Mesenchymal stem cell (in vitro differentiated cells and primary cell): ENCODE data around the gene PLBD1.

Experiments used
- DNase-seq: peaks from one replicate; pipeline ENCODE4 v3.0.0-alpha.2; 2013
- H2AFZ ChIP-seq: one replicate; pipeline ENCODE4 v1.6.1; 2013; ENCODE audit warnings: low read depth, mild to moderate bottlenecking, control low read depth, inconsistent platforms, low read length, moderate library complexity
- H2AK5ac ChIP-seq: 2 replicates; pipeline ENCODE4 v1.6.1; 2013; ENCODE audit warnings: low read length, moderate library complexity, mild to moderate bottlenecking, inconsistent platforms; ENCODE audit not compliant: severe bottlenecking
- H2BK120ac ChIP-seq: one replicate; pipeline ENCODE4 v1.6.1; 2013; ENCODE audit warnings: low read depth, mild to moderate bottlenecking, inconsistent platforms, low read length, moderate library complexity
- H2BK12ac ChIP-seq, 2 experiments: one replicate each; pipeline ENCODE4 v1.6.1; 2013; ENCODE audit warnings: inconsistent platforms in 2 of 2, low read length in 2 of 2, mild to moderate bottlenecking in 2 of 2, moderate library complexity in 2 of 2, control low read depth in 1 of 2
- H2BK15ac ChIP-seq: one replicate; pipeline ENCODE4 v1.6.1; 2013; ENCODE audit warnings: mild to moderate bottlenecking, low read depth, inconsistent platforms; ENCODE audit not compliant: poor library complexity, severe bottlenecking
- H2BK5ac ChIP-seq: 2 replicates; pipeline ENCODE4 v1.6.1; 2013; ENCODE audit warnings: low read depth, mild to moderate bottlenecking, low read length, control low read depth, inconsistent platforms; ENCODE audit not compliant: poor library complexity, severe bottlenecking
- H3K14ac ChIP-seq, 2 experiments: one replicate each; pipeline ENCODE4 v1.6.1; 2013; ENCODE audit warnings: inconsistent platforms in 2 of 2, low read length in 2 of 2, control low read depth in 1 of 2, mild to moderate bottlenecking in 1 of 2, moderate library complexity in 1 of 2
- H3K18ac ChIP-seq, 2 experiments: one replicate each; pipeline ENCODE4 v1.6.1; 2013; ENCODE audit warnings: inconsistent platforms in 2 of 2, low read length in 2 of 2, control low read depth in 1 of 2, low read depth in 1 of 2, mild to moderate bottlenecking in 1 of 2
- H3K23ac ChIP-seq, 2 experiments: one replicate each; pipeline ENCODE4 v1.6.1; 2013; ENCODE audit warnings: inconsistent platforms in 2 of 2, low read length in 2 of 2, mild to moderate bottlenecking in 2 of 2, moderate library complexity in 2 of 2, control low read depth in 1 of 2
- H3K27ac ChIP-seq: 2 replicates; pipeline ENCODE4 v1.5.1; 2013; ENCODE audit warnings: mild to moderate bottlenecking, moderate library complexity, low read length, control low read depth, inconsistent platforms; ENCODE audit not compliant: poor library complexity, severe bottlenecking
- H3K27me3 ChIP-seq, 2 experiments: 2 replicates each; pipeline versions ENCODE4 v1.6.1 to v1.7.0; 2013; ENCODE audit warnings: low read length in 2 of 2, mild to moderate bottlenecking in 2 of 2, moderate library complexity in 2 of 2, control low read depth in 1 of 2, inconsistent platforms in 1 of 2; ENCODE audit not compliant: control insufficient read depth in 1 of 2, insufficient read depth in 1 of 2
- H3K36me3 ChIP-seq, 2 experiments: 2 replicates each; pipeline versions ENCODE4 v1.6.1 to v1.7.0; 2013; ENCODE audit warnings: low read length in 2 of 2, control low read depth in 1 of 2, inconsistent platforms in 1 of 2, low read depth in 1 of 2, mild to moderate bottlenecking in 1 of 2; ENCODE audit not compliant: insufficient read depth in 2 of 2, control insufficient read depth in 1 of 2
- H3K4ac ChIP-seq, 2 experiments: one replicate each; pipeline ENCODE4 v1.6.1; 2013; ENCODE audit warnings: inconsistent platforms in 2 of 2, low read length in 2 of 2, mild to moderate bottlenecking in 2 of 2, moderate library complexity in 2 of 2, control low read depth in 1 of 2, low read depth in 1 of 2
- H3K4me1 ChIP-seq: 2 replicates; pipeline ENCODE4 v1.6.1; 2013; ENCODE audit warnings: low read depth, low read length, control low read depth; ENCODE audit not compliant: control insufficient read depth, insufficient read depth
- H3K4me2 ChIP-seq: 2 replicates; pipeline ENCODE4 v1.6.1; 2013; ENCODE audit warnings: low read length, mild to moderate bottlenecking, inconsistent platforms; ENCODE audit not compliant: poor library complexity, severe bottlenecking
- H3K4me3 ChIP-seq, 2 experiments: 2 replicates each; pipeline versions ENCODE4 v1.5.1 to v1.7.0; 2013; ENCODE audit warnings: low read length in 2 of 2, mild to moderate bottlenecking in 2 of 2, control low read depth in 1 of 2, low read depth in 1 of 2; ENCODE audit not compliant: insufficient read depth in 1 of 2
- H3K79me1 ChIP-seq: replicated peaks from 2 replicates; pipeline ENCODE4 v1.6.1; 2013; ENCODE audit warnings: mild to moderate bottlenecking, control low read depth, low read length, inconsistent platforms; ENCODE audit not compliant: poor library complexity, severe bottlenecking
- H3K9ac ChIP-seq: 2 replicates; pipeline ENCODE4 v1.7.0; 2013; ENCODE audit warnings: mild to moderate bottlenecking, low read length, moderate library complexity
- H3K9me3 ChIP-seq: 2 replicates; pipeline ENCODE4 v1.7.0; 2013; ENCODE audit warnings: mild to moderate bottlenecking, low read length; ENCODE audit not compliant: control insufficient read depth
- H4K8ac ChIP-seq: one replicate; pipeline ENCODE4 v1.6.1; 2013; ENCODE audit warnings: inconsistent platforms, mild to moderate bottlenecking, low read length, moderate library complexity
- H4K91ac ChIP-seq: one replicate; pipeline ENCODE4 v1.6.1; 2013; ENCODE audit warnings: mild to moderate bottlenecking, low read length, inconsistent platforms
- WGBS: methylation state at CpG from one replicate; pipeline ENCODE4 v1.1.7; 2013; ENCODE audit warnings: mixed read lengths; 5-methylcytosine and 5-hydroxymethylcytosine counted together

The PLBD1 gene

GRCh38 chr12:14554281-14555007 is 13.2 kb downstream of the PLBD1 start:
- no peaks in the 10 kb centered on the region for H3K27me3 ChIP-seq
- no peak overlapping the region for H2BK120ac ChIP-seq
- no peak overlapping the region for H2BK15ac ChIP-seq
- no peak overlapping the region for H3K4ac ChIP-seq
- no peaks in the 10 kb centered on the region for H3K36me3 ChIP-seq
- H3K14ac ChIP-seq = peak overlapping the region in 1 of 2 experiments; percentile 49
- WGBS = 60% methylated on average over 9 of the region's 9 CpGs
- H3K4me3 ChIP-seq = no peak overlapping the region
- H3K9me3 ChIP-seq = peaks cover 3% of the 10 kb centered on the region
- H3K79me1 ChIP-seq = no peaks in the 10 kb centered on the region
- peak overlapping the region; percentile 21 for H3K9ac ChIP-seq
- H3K18ac ChIP-seq = no peak overlapping the region
- DNase-seq = peak; percentile 65
- H3K23ac ChIP-seq = no peak overlapping the region
- no peak overlapping the region for H4K8ac ChIP-seq
- no peak overlapping the region for H2BK12ac ChIP-seq
- no peak overlapping the region for H3K27ac ChIP-seq
- H3K4me1 ChIP-seq = peaks cover 2% of the 10 kb centered on the region
- H3K4me2 ChIP-seq = no peak overlapping the region
- no peak overlapping the region for H2AFZ ChIP-seq
- H4K91ac ChIP-seq = no peak overlapping the region
- H2BK5ac ChIP-seq = no peak overlapping the region
- no peak overlapping the region for H2AK5ac ChIP-seq

GRCh38 chr12:14548609-14549008 is 19.1 kb downstream of the PLBD1 start:
- H3K9me3 ChIP-seq = peaks cover 3% of the 10 kb centered on the region
- no peak overlapping the region for H3K18ac ChIP-seq
- H3K4me3 ChIP-seq = no peak overlapping the region
- H3K79me1 ChIP-seq = no peaks in the 10 kb centered on the region
- H2BK15ac ChIP-seq = no peak overlapping the region
- no peak for DNase-seq
- H4K91ac ChIP-seq = no peak overlapping the region
- H2AK5ac ChIP-seq = no peak overlapping the region
- H3K14ac ChIP-seq = no peak overlapping the region
- no peaks in the 10 kb centered on the region for H3K36me3 ChIP-seq
- H3K27me3 ChIP-seq = no peaks in the 10 kb centered on the region
- H2AFZ ChIP-seq = no peak overlapping the region
- no peak overlapping the region for H4K8ac ChIP-seq
- H3K9ac ChIP-seq = no peak overlapping the region
- no peak overlapping the region for H2BK5ac ChIP-seq
- 86% methylated on average over 4 of the region's 6 CpGs for WGBS
- no peak overlapping the region for H3K27ac ChIP-seq
- H2BK120ac ChIP-seq = no peak overlapping the region
- H3K4me1 ChIP-seq = no peaks in the 10 kb centered on the region
- H3K23ac ChIP-seq = no peak overlapping the region
- H3K4ac ChIP-seq = no peak overlapping the region
- H3K4me2 ChIP-seq = no peak overlapping the region
- H2BK12ac ChIP-seq = no peak overlapping the region

GRCh38 chr12:14547571-14547970 is 20.1 kb downstream of the PLBD1 start:
- Histone ChIP-seq H3K79me1 (no peaks in the 10 kb centered on the region), H2AK5ac (no peak overlapping the region), H2BK15ac (no peak overlapping the region), H3K9me3 (peaks cover 3% of the 10 kb centered on the region), H2BK12ac (no peak overlapping the region), H3K27ac (no peak overlapping the region), H4K91ac (no peak overlapping the region), H3K4me2 (no peak overlapping the region), H2AFZ (no peak overlapping the region), H3K36me3 (no peaks in the 10 kb centered on the region), H3K23ac (no peak overlapping the region), H3K18ac (no peak overlapping the region), H3K4me3 (no peak overlapping the region), H3K27me3 (no peaks in the 10 kb centered on the region), H3K9ac (no peak overlapping the region), H3K4me1 (no peaks in the 10 kb centered on the region), H2BK120ac (no peak overlapping the region), H3K14ac (no peak overlapping the region), H3K4ac (no peak overlapping the region), H2BK5ac (no peak overlapping the region), H4K8ac (no peak overlapping the region)
- no peak for DNase-seq
- WGBS = 96% methylated on average over 2 of the region's 4 CpGs

DNA sequence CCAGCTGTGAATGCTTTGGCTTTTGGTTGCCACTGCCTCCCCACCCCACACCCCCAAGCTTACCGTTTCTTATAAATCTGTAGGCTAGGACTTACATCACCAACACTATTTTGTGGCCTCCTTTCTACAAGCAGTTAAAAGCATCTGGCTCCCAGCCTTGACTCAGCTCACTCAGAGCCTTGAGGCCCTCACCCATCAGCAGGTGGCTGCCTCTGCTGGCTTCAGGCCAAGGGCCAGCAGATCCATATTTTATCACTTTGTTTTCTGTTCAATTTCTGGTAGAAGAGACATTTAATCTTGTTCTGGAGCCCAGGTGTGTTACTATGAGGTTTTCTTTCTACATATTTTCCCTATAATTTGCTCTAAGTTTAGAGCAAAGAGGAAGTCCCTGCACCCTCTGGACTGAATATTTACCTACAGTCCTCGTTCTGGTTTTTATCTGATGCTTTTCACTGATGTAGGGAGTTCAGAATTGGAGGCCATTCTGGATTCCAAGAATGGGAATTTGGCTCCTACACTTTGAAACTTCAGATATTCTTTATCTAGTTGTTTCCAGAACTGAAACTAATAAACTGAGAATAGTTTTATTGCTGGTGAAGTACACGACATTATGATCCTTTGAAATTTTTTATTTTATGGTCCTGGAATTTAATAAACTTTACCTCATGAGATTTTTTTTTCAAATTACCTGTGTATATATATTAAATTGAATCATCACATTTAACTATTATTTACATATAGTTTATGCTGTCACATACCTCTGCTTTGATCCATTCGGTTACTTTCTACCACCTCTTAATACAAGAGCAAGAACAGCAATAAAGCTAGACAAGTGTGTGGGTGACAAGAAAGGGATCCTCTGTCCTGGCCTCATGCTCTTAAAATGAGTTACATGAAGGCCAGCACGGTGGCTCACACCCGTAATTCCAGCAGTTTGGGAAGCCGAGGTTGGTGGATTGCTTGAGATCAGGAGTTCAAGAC is 22.2 kb downstream of the PLBD1 start:
- 95% methylated on average over 5 of the region's 7 CpGs for WGBS
- no peak overlapping the region for H2BK5ac ChIP-seq
- no peak overlapping the region for H3K14ac ChIP-seq
- DNase-seq = no peak
- H3K79me1 ChIP-seq = no peaks in the 10 kb centered on the region
- H3K4me1 ChIP-seq = no peaks in the 10 kb centered on the region
- no peak overlapping the region for H3K4me2 ChIP-seq
- peaks cover 3% of the 10 kb centered on the region for H3K9me3 ChIP-seq
- H4K91ac ChIP-seq = no peak overlapping the region
- H2BK12ac ChIP-seq = no peak overlapping the region
- H3K4ac ChIP-seq = no peak overlapping the region
- H3K18ac ChIP-seq = no peak overlapping the region
- no peak overlapping the region for H3K23ac ChIP-seq
- no peak overlapping the region for H3K9ac ChIP-seq
- H3K27ac ChIP-seq = no peak overlapping the region
- H2BK15ac ChIP-seq = no peak overlapping the region
- H3K27me3 ChIP-seq = no peaks in the 10 kb centered on the region
- H2BK120ac ChIP-seq = no peak overlapping the region
- no peak overlapping the region for H4K8ac ChIP-seq
- no peak overlapping the region for H3K4me3 ChIP-seq
- no peak overlapping the region for H2AK5ac ChIP-seq
- H2AFZ ChIP-seq = no peak overlapping the region
- no peaks in the 10 kb centered on the region for H3K36me3 ChIP-seq
